HUES64 (cell line): ENCODE results near the gene ERRFI1.

Experiments used
- H3K27ac ChIP-seq: 2 replicates; pipeline ENCODE4 v1.7.0; 2013; ENCODE audit warnings: low read depth, low read length, inconsistent platforms
- H3K27me3 ChIP-seq: 2 replicates; pipeline ENCODE4 v1.6.1; 2013; ENCODE audit warnings: mild to moderate bottlenecking, low read length; ENCODE audit not compliant: insufficient read depth
- H3K36me3 ChIP-seq: 2 replicates; pipeline ENCODE4 v1.6.1; 2013; ENCODE audit warnings: mild to moderate bottlenecking, low read length; ENCODE audit not compliant: insufficient read depth
- H3K4me1 ChIP-seq: 2 replicates; pipeline ENCODE4 v1.6.1; 2013; ENCODE audit warnings: mild to moderate bottlenecking, low read length, moderate library complexity; ENCODE audit not compliant: insufficient read depth
- H3K4me3 ChIP-seq: 2 replicates; pipeline ENCODE4 v1.5.1; 2013; ENCODE audit warnings: mild to moderate bottlenecking, low read length, moderate library complexity
- H3K9ac ChIP-seq: 2 replicates; pipeline ENCODE4 v1.6.1; 2013; ENCODE audit warnings: mild to moderate bottlenecking, low read depth, low read length
- H3K9me3 ChIP-seq: 2 replicates; pipeline ENCODE4 v1.6.1; 2013; ENCODE audit warnings: low read depth, low read length; ENCODE audit not compliant: insufficient read depth
- WGBS: fragments of 150-250, 120-280 bp; methylation state at CpG from one replicate; pipeline ENCODE4 v1.1.7; 2013; ENCODE audit warnings: missing lambda C conversion rate; 5-methylcytosine and 5-hydroxymethylcytosine counted together

Gene ERRFI1

GRCh38 chr1:8016895-8017241, 9.2 kb downstream of the ERRFI1 start:
- H3K9me3 ChIP-seq: no peaks in the 10 kb centered on the region
- peaks cover 66% of the 10 kb centered on the region for H3K4me1 ChIP-seq
- H3K27me3 ChIP-seq: no peaks in the 10 kb centered on the region
- H3K36me3 ChIP-seq: peaks cover 37% of the 10 kb centered on the region
- H3K9ac ChIP-seq: no peak overlapping the region
- H3K4me3 ChIP-seq: no peak overlapping the region
- no peak overlapping the region for H3K27ac ChIP-seq

DNA sequence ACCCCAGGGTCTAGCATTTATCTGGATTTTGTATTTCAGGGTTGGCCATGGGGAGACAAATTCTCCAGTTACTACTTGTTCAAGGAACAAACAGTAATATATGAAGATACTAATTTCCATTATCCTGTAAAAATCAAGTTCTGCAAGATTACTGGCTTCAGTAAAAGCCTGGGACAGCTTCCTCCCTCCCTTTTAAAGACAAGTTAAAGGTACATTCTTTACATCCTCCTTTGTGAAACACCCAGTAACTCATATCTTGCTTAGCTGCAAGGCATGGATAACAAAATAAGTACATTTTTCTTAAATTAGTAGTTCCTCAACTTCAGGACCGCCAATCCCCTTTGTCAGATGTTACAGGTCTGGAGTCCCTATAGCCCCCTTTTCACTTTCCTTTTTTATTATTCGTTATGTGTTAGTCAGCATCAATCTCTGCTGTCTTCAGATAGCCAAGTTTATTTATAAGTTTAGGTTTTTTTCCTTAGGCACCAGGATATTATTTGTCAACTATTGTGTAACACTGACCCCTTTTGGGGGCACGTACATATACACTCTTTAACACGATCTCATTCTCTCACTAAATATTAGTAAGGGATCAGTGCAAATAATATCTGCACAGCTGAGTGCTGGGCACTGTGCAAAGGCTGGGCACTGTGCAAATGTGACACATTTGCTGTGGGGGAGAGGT, 9.8 kb downstream of the ERRFI1 start:
- Histone ChIP-seq H3K27ac (no peak overlapping the region), H3K4me1 (peaks cover 61% of the 10 kb centered on the region), H3K9me3 (no peaks in the 10 kb centered on the region), H3K27me3 (no peaks in the 10 kb centered on the region), H3K9ac (no peak overlapping the region), H3K4me3 (no peak overlapping the region), H3K36me3 (peaks cover 43% of the 10 kb centered on the region)
- 92% methylated on average over 2 of the region's 4 CpGs for WGBS

- Histone ChIP-seq H3K36me3 (peaks cover 48% of the 10 kb centered on the region), H3K27me3 (no peaks in the 10 kb centered on the region), H3K27ac (no peak overlapping the region; the same call in 1 of the 2 replicates), H3K9me3 (no peaks in the 10 kb centered on the region), H3K4me1 (peaks cover 55% of the 10 kb centered on the region), H3K4me3 (no peak overlapping the region), H3K9ac (no peak overlapping the region)
- WGBS: 90% methylated on average over 1 of the region's 2 CpGs
Observed at GRCh38 chr1:8015809-8016165, 10.3 kb downstream of the ERRFI1 start.

- 52% methylated on average over 8 of the region's 8 CpGs for WGBS
- H3K4me3 ChIP-seq: no peak overlapping the region
- H3K9ac ChIP-seq: no peak overlapping the region
- peaks cover 52% of the 10 kb centered on the region for H3K4me1 ChIP-seq
- H3K9me3 ChIP-seq: no peaks in the 10 kb centered on the region
- H3K27ac ChIP-seq: peak overlapping the region; percentile 24; the same call in 1 of the 2 replicates
- peaks cover 53% of the 10 kb centered on the region for H3K36me3 ChIP-seq
- H3K27me3 ChIP-seq: no peaks in the 10 kb centered on the region
Observed at GRCh38 chr1:8015036-8015808, 10.9 kb downstream of the ERRFI1 start.

- Histone ChIP-seq H3K27me3 (no peaks in the 10 kb centered on the region), H3K4me3 (no peak overlapping the region), H3K4me1 (peaks cover 45% of the 10 kb centered on the region), H3K27ac (no peak overlapping the region), H3K9me3 (no peaks in the 10 kb centered on the region), H3K9ac (no peak overlapping the region), H3K36me3 (peaks cover 61% of the 10 kb centered on the region)
- 97% methylated on average over 10 of the region's 10 CpGs for WGBS
Observed at GRCh38 chr1:8014381-8014988, 11.6 kb downstream of the ERRFI1 start.

DNA sequence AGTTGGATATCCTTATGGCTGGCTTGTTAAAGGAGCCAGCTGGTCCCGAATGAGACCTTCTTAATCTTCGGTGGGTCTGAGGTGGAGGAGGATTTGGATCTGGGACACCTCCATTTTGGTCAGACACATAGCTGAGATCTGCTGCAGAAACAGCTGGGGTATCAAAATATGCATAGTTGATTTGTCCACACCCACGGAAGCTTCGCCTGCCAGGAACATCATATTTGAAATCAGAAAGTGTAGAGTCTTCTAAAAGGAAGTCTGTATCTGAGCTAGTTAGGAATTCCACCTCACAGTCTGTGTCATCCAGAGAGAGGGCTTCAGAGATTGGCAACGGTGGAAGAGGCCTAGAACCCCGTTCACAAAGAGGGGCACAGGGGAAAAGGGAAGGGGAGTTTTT, 12.3 kb downstream of the ERRFI1 start:
- H3K27ac ChIP-seq: no peak overlapping the region
- H3K36me3 ChIP-seq: peaks cover 62% of the 10 kb centered on the region
- H3K27me3 ChIP-seq: no peaks in the 10 kb centered on the region
- WGBS: 97% methylated on average over 6 of the region's 6 CpGs
- H3K9me3 ChIP-seq: no peaks in the 10 kb centered on the region
- peaks cover 38% of the 10 kb centered on the region for H3K4me1 ChIP-seq
- no peak overlapping the region for H3K9ac ChIP-seq
- no peak overlapping the region for H3K4me3 ChIP-seq

- Histone ChIP-seq H3K4me3 (no peak overlapping the region), H3K4me1 (peaks cover 34% of the 10 kb centered on the region), H3K27me3 (no peaks in the 10 kb centered on the region), H3K9me3 (no peaks in the 10 kb centered on the region), H3K9ac (no peak overlapping the region), H3K36me3 (peaks cover 62% of the 10 kb centered on the region), H3K27ac (no peak overlapping the region)
- 96% methylated on average over 10 of the region's 11 CpGs for WGBS
Observed at GRCh38 chr1:8013399-8013798, 12.7 kb downstream of the ERRFI1 start.

DNA sequence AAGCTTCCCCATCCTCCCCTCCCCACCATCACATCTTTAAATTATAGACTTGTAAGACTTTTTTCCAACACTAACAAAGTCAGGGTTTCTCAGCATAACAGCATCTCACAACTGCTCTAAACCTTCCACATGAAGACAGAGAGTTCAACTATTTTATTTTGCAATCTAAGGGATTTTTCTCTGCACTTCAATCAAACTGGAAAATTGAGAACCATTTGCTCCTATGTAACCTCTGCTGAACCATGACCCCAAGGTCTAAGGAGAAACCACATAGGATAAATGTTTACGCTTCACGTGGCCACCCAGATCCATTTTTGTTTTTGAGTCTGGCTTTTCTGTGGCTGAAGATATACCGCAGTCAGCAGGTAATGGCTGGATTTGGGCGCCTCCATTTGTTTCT, 13.2 kb downstream of the ERRFI1 start:
- Histone ChIP-seq H3K4me1 (peaks cover 30% of the 10 kb centered on the region), H3K27me3 (no peaks in the 10 kb centered on the region), H3K9ac (no peak overlapping the region), H3K27ac (no peak overlapping the region), H3K36me3 (peaks cover 62% of the 10 kb centered on the region), H3K9me3 (no peaks in the 10 kb centered on the region), H3K4me3 (no peak overlapping the region)
- WGBS: 97% methylated on average over 4 of the region's 4 CpGs

DNA sequence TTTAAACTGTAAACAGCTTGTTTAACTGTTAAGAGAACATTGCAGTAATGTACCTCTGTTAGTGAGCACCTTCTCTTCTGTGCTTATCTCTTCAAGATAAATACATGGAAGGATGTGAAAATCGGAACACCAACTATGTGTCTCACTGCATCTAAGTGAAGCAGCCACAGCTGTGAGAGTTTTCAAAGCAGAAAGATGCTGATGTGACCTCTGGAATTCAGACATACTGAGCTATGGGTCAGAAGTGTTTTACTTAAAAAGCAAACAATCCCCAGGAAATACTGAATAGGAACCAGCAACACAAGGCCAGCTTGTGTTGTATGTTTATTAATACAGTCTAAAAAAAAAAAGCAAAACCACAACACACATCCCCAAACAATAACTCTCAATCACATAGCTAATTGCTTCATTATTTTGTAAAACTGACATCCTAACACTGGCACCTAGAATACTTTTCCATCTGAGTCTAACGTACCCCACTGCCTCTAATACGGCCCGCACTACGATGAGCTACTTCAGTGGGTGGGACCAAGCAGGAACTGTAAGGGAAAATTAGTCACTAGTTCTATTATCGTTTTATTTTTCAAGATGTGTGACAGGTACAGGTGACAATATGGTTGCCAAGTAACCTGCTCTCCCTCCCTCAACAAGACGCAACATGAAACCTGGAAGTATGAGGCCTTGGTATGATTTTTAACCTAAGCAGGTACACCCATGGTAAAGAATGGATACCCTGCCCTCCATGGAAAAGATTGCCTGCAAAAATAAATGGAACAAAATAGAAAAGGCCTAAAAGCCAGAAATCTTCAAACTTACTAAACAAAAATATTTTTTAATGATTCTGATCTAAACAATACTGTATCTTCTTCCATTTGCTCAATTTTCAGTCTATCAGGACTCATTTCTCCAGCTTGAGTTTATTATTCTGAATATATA, 13.9 kb downstream of the ERRFI1 start:
- WGBS: 94% methylated on average over 7 of the region's 7 CpGs
- H3K4me3 ChIP-seq: no peak overlapping the region
- no peak overlapping the region for H3K27ac ChIP-seq
- peaks cover 62% of the 10 kb centered on the region for H3K36me3 ChIP-seq
- no peaks in the 10 kb centered on the region for H3K9me3 ChIP-seq
- no peaks in the 10 kb centered on the region for H3K27me3 ChIP-seq
- H3K4me1 ChIP-seq: peaks cover 22% of the 10 kb centered on the region
- no peak overlapping the region for H3K9ac ChIP-seq

DNA sequence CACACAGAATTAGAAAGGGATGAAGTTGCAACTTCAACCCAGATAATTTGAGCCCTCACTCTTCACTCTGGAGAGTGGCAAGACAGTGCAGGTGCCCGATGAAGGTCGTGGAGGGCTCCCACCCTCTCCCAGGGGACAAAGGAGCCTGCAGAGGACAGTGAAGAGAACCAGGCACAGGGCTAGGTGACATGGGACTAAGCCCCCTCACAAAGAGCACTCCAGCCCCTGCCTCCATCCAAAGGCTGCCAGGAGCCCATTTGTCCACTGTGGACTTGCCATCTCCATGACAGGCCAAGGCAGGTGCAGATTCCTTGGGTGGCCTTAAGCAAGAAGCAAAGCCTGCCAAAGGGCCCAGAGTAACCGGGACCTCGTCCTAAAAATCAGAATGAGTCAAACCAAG, 15.1 kb downstream of the ERRFI1 start:
- no peaks in the 10 kb centered on the region for H3K27me3 ChIP-seq
- H3K4me3 ChIP-seq: no peak overlapping the region
- no peaks in the 10 kb centered on the region for H3K9me3 ChIP-seq
- H3K36me3 ChIP-seq: peaks cover 62% of the 10 kb centered on the region
- H3K9ac ChIP-seq: no peak overlapping the region
- no peak overlapping the region for H3K27ac ChIP-seq
- 95% methylated on average over 4 of the region's 4 CpGs for WGBS
- peaks cover 14% of the 10 kb centered on the region for H3K4me1 ChIP-seq
